HFFc6 (cell line): ENCODE results near the gene TMCO1. TPM values are rescaled to one million over a fixed set of nuclear protein-coding genes. Genes with fewer than 3 reads are reported as not detected.

Source experiments
- DNase-seq: peaks from one replicate; pipeline ENCODE4 v3.0.0-alpha.2; 2018
- H3K27ac Mint-ChIP-seq: 2 replicates; pipeline ENCODE4 v1.8.0; 2020; ENCODE audit warnings: mild to moderate bottlenecking, mixed read lengths
- H3K27me3 Mint-ChIP-seq: 2 replicates; pipeline ENCODE4 v1.8.0; 2021; ENCODE audit warnings: mild to moderate bottlenecking, moderate library complexity, mixed read lengths; ENCODE audit not compliant: insufficient read depth
- H3K36me3 Mint-ChIP-seq: 2 replicates; pipeline ENCODE4 v1.8.0; 2021; ENCODE audit warnings: low read depth, mixed read lengths
- H3K4me1 Mint-ChIP-seq: 2 replicates; pipeline ENCODE4 v1.8.0; 2020; ENCODE audit warnings: low read depth, mixed read lengths
- H3K4me3 Mint-ChIP-seq: 2 replicates; pipeline ENCODE4 v1.8.0; 2020; ENCODE audit warnings: mild to moderate bottlenecking, moderate library complexity, mixed read lengths
- H3K9me3 Mint-ChIP-seq: 2 replicates; pipeline ENCODE4 v1.8.0; 2020; ENCODE audit warnings: mild to moderate bottlenecking, mixed read lengths
- total RNA-seq, 6 experiments: library from RNA; stranded (reverse); fragmentation: NEBNext Ultra II Directional; extraction: Animal tissue kit (Norgen Biotek cat#: 25700); gene quantifications; 2 replicates in 1 of 6; 3 replicates in 5 of 6; pipeline ENCODE4 v1.2.3, GENCODE V29; 2021
- TF ChIP-seq, protein P1 (sequence below): fragments of 200-600 bp; sonication (generic); IDR thresholded peaks from 2 replicates; pipeline ENCODE4 v1.5.0; 2021; ENCODE audit warnings: antibody characterized with exemption, mild to moderate bottlenecking

The TMCO1 gene
- total RNA-seq, 6 experiments from 2014 or later, result 134 to 165 (median 137) TPM

DNA sequence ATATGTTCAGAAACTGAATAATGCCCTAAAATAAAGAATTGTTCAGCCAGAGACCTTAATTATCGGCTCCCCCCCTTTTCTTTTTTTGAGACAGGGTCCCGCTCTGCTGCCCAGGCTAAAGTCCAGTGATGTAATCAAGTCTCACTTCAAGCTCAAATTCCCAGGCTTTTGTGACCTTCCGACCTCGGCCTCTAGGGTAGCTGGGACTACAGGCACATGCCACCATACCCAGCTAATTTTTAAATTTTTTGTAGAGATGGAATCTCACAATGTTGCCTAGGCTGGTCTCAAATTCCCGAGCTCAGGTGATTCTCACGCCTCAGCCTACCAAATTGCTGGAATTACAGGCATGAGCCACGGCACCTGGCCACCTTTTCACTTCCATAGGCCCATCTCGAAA, 26.5 kb downstream of the TMCO1 start:
- TF ChIP-seq, protein P1, sequence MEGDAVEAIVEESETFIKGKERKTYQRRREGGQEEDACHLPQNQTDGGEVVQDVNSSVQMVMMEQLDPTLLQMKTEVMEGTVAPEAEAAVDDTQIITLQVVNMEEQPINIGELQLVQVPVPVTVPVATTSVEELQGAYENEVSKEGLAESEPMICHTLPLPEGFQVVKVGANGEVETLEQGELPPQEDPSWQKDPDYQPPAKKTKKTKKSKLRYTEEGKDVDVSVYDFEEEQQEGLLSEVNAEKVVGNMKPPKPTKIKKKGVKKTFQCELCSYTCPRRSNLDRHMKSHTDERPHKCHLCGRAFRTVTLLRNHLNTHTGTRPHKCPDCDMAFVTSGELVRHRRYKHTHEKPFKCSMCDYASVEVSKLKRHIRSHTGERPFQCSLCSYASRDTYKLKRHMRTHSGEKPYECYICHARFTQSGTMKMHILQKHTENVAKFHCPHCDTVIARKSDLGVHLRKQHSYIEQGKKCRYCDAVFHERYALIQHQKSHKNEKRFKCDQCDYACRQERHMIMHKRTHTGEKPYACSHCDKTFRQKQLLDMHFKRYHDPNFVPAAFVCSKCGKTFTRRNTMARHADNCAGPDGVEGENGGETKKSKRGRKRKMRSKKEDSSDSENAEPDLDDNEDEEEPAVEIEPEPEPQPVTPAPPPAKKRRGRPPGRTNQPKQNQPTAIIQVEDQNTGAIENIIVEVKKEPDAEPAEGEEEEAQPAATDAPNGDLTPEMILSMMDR, result 0 out of 2 replicates have a peak, but pooled peaks have one; percentile 11
- no peak overlapping the region for H3K27ac Mint-ChIP-seq
- H3K4me3 Mint-ChIP-seq, result no peak overlapping the region
- peaks cover 27% of the 10 kb centered on the region; the same call in 1 of the 2 replicates for H3K36me3 Mint-ChIP-seq
- DNase-seq, result no peak
- H3K9me3 Mint-ChIP-seq, result no peaks in the 10 kb centered on the region
- H3K4me1 Mint-ChIP-seq, result peaks cover 9% of the 10 kb centered on the region
- H3K27me3 Mint-ChIP-seq, result no peaks in the 10 kb centered on the region

GRCh38 chr1:165738794-165739193, 29.9 kb downstream of the TMCO1 start:
- Mint-ChIP-seq H3K36me3 (peaks cover 25% of the 10 kb centered on the region; the same call in 1 of the 2 replicates), H3K4me3 (no peak overlapping the region), H3K27ac (no peak overlapping the region), H3K9me3 (no peaks in the 10 kb centered on the region), H3K4me1 (peaks cover 13% of the 10 kb centered on the region), H3K27me3 (no peaks in the 10 kb centered on the region)
- TF ChIP-seq, protein P1, result no peak
- no peak for DNase-seq

DNA sequence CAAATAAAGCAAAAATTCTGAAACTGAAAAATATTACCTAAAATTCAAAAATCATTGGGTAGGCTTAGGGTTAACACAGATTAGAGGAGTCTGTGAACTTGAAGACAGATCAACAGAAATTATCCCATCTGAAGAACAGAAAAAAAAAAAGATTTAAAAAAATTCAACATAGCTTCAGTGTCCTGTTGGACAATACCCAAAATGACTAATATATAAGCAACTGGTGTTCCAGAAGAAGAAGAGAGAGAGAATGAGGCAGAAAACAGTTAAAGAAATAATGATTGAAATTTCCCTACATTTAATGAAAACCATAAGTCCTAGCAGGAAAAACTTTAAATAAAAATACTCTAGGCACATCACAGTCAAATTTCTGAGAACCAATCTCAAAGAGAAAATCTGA, 31.5 kb downstream of the TMCO1 start:
- H3K9me3 Mint-ChIP-seq, result no peaks in the 10 kb centered on the region
- H3K36me3 Mint-ChIP-seq, result peaks cover 15% of the 10 kb centered on the region; the same call in 1 of the 2 replicates
- TF ChIP-seq, protein P1, result no peak
- peaks cover 13% of the 10 kb centered on the region for H3K4me1 Mint-ChIP-seq
- no peak overlapping the region; the same call in 1 of the 2 replicates for H3K27ac Mint-ChIP-seq
- no peak for DNase-seq
- no peaks in the 10 kb centered on the region for H3K27me3 Mint-ChIP-seq
- no peak overlapping the region for H3K4me3 Mint-ChIP-seq

DNA sequence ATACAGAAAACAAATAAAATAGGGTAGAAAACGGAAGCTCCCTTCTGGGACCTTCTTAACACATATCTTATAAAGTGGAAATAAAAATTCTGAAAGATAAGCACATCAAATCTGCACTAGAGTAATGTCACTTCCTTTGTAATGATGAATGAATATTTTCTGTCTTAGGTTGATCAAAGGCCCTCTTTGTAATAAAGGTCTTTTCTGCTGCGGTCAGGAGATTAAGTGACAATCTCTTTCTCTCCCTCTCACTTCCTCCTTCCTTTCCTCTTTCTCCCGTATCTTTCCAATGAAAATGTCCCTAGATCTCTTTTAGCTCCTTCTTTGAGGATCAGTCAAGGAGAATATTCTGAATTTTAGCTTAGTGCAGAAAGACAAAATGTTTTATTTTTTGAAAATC, 33.8 kb downstream of the TMCO1 start:
- DNase-seq, result no peak
- peaks cover 5% of the 10 kb centered on the region; the same call in 1 of the 2 replicates for H3K36me3 Mint-ChIP-seq
- H3K27ac Mint-ChIP-seq, result 0 out of 2 replicates have a peak overlapping the region, but pooled peaks have one; percentile 5
- H3K4me1 Mint-ChIP-seq, result peaks cover 13% of the 10 kb centered on the region
- H3K27me3 Mint-ChIP-seq, result no peaks in the 10 kb centered on the region
- no peak overlapping the region for H3K4me3 Mint-ChIP-seq
- TF ChIP-seq, protein P1, result no peak
- H3K9me3 Mint-ChIP-seq, result no peaks in the 10 kb centered on the region

- Mint-ChIP-seq H3K36me3 (peaks cover 25% of the 10 kb centered on the region), H3K9me3 (no peaks in the 10 kb centered on the region), H3K4me3 (no peak overlapping the region), H3K4me1 (no peaks in the 10 kb centered on the region), H3K27ac (no peak overlapping the region), H3K27me3 (no peaks in the 10 kb centered on the region; the same call in 1 of the 2 replicates)
- no peak for DNase-seq
- TF ChIP-seq, protein P1, result no peak
Measured at GRCh38 chr1:165726841-165727240, 41.8 kb downstream of the TMCO1 start.
